Muscle of arm (tissue), 12 donors: ENCODE results near the gene HAX1. TPM values are rescaled to one million over a fixed set of nuclear protein-coding genes. Genes with fewer than 3 reads are reported as not detected.
A peak's percentile ranks its signal among the peaks of the same experiment; 100 is the strongest.

Experiments
- DNase-seq: peaks from one replicate; pipeline ENCODE4 v3.0.0-alpha.2; 2013
- polyA plus RNA-seq, 12 donors: library from polyadenylated mRNA; unstranded; fragments of 120-200 nt; gene quantifications; one replicate each; pipeline ENCODE4 v1.2.1, GENCODE V29; 2013; ENCODE audit not compliant: insufficient read length in 12 of 12

Gene HAX1
- polyA plus RNA-seq, 12 donors = 59.0 to 79.9 (median 68.9) TPM; not detected in 1

GRCh38 chr1:154324241-154324640 is 51.8 kb downstream of the HAX1 start:
- DNase-seq = no peak

GRCh38 chr1:154324669-154325582 is 52.5 kb downstream of the HAX1 start, which contains the start of gene ATP8B2:
Gene ATP8B2, plus strand, starts transcription at chr1:154325525. Its CDS starts 2,617 bp downstream, at chr1:154328142.
- peak; percentile 92 for DNase-seq

Other genes with a start within 250 kb of the HAX1 start
- under 1 TPM in 3 of 12 donors, not detected in 9; 0.08 to 0.12 (median 0.11) TPM for gene NUP210L, start 117.6 kb upstream of the HAX1 start, polyA plus RNA-seq
- gene TPM3, start 80.5 kb upstream of the HAX1 start, polyA plus RNA-seq = 1,000 to 10,000 TPM in 2 of 12 donors, 100 to 1,000 TPM in 10; 450 to 3,111 (median 675) TPM
- not detected for gene CFAP141, start 66.3 kb upstream of the HAX1 start, polyA plus RNA-seq
- gene UBAP2L, start 51.7 kb upstream of the HAX1 start, polyA plus RNA-seq = 100 to 1,000 TPM in 10 of 12 donors, 10 to 100 TPM in 2; 94.6 to 468 (median 111) TPM
- gene AQP10, start 48.5 kb downstream of the HAX1 start, polyA plus RNA-seq = under 1 TPM in 4 of 12 donors, not detected in 8; 0.14 to 0.28 (median 0.21) TPM
- 10 to 100 TPM in 11 of 12 donors, not detected in 1; 18.1 to 36.6 (median 24.9) TPM for gene ATP8B2, start 52.9 kb downstream of the HAX1 start, polyA plus RNA-seq
- 1 to 10 TPM in 11 of 12 donors, not detected in 1; 2.8 to 9.8 (median 4.6) TPM for gene IL6R, start 132.7 kb downstream of the HAX1 start, polyA plus RNA-seq
- gene TDRD10, start 229.6 kb downstream of the HAX1 start, polyA plus RNA-seq = 10 to 100 TPM in 1 of 12 donors, 1 to 10 TPM in 9, under 1 TPM in 1, not detected in 1; 0.95 to 11.3 (median 2.6) TPM
- gene SHE, start 229.8 kb downstream of the HAX1 start, polyA plus RNA-seq = 10 to 100 TPM in 6 of 12 donors, 1 to 10 TPM in 5, not detected in 1; 7.5 to 13.1 (median 10.0) TPM